HG03095 (cell line): Measurements from ENCODE around the gene SLC15A3.

ENCODE experiments used
- ATAC-seq: cut with Tn5 transposase; IDR thresholded peaks from one replicate; pipeline ENCODE4 v1.9.1; 2021; ENCODE audit warnings: moderate library complexity; ENCODE audit not compliant: unreplicated experiment

Gene SLC15A3

GRCh38 chr11:60930394-60930793 is 21.6 kb downstream of the SLC15A3 start:
- ATAC-seq, result no peak

GRCh38 chr11:60929764-60930163 is 22.2 kb downstream of the SLC15A3 start:
- ATAC-seq, result no peak

- ATAC-seq, result no peak
These were observed 23.4 kb downstream of the SLC15A3 start for GRCh38 chr11:60928563-60929001.

- ATAC-seq, result no peak
These were observed 24.4 kb downstream of the SLC15A3 start for GRCh38 chr11:60927600-60927999.

- no peak for ATAC-seq
These were observed 24.8 kb downstream of the SLC15A3 start for GRCh38 chr11:60927061-60927592.

GRCh38 chr11:60926500-60926899 is 25.5 kb downstream of the SLC15A3 start:
- ATAC-seq, result no peak

- no peak for ATAC-seq
These were observed 26.1 kb downstream of the SLC15A3 start for GRCh38 chr11:60925868-60926267.

GRCh38 chr11:60924906-60925853 is 26.8 kb downstream of the SLC15A3 start:
- ATAC-seq, result no peak

- ATAC-seq, result no peak
These were observed 27.7 kb downstream of the SLC15A3 start, which contains the start of gene TMEM132A for GRCh38 chr11:60924110-60924905. Gene TMEM132A (plus strand): TSS chr11:60924460. CDS start chr11:60924634, 174 bp downstream.

GRCh38 chr11:60923800-60924109 is 28.2 kb downstream of the SLC15A3 start:
- ATAC-seq, result no peak

- no peak for ATAC-seq
These were observed 28.6 kb downstream of the SLC15A3 start for GRCh38 chr11:60923326-60923725.

- ATAC-seq, result no peak
These were observed 29.1 kb downstream of the SLC15A3 start for GRCh38 chr11:60922906-60923305.

- ATAC-seq, result no peak
These were observed 30.1 kb downstream of the SLC15A3 start for GRCh38 chr11:60921777-60922335.

GRCh38 chr11:60921259-60921658 is 30.7 kb downstream of the SLC15A3 start:
- no peak for ATAC-seq

- no peak for ATAC-seq
These were observed 32.0 kb downstream of the SLC15A3 start for GRCh38 chr11:60919956-60920355.

GRCh38 chr11:60919320-60919719 is 32.7 kb downstream of the SLC15A3 start:
- no peak for ATAC-seq

- no peak for ATAC-seq
These were observed 33.1 kb downstream of the SLC15A3 start for GRCh38 chr11:60918939-60919265.

- no peak for ATAC-seq
These were observed 33.6 kb downstream of the SLC15A3 start for GRCh38 chr11:60918251-60918938.

- no peak for ATAC-seq
These were observed 34.7 kb downstream of the SLC15A3 start for GRCh38 chr11:60917267-60917666.

GRCh38 chr11:60916669-60917206 is 35.2 kb downstream of the SLC15A3 start:
- ATAC-seq, result no peak
